Trophoblast cell (in vitro differentiated cells and primary cell): ENCODE data around the gene TRERF1.

Experiments used
- DNase-seq, 2 donors: peaks; one replicate each; pipeline ENCODE4 v3.0.0-alpha.2; 2016
- H2AFZ ChIP-seq: 2 replicates; pipeline ENCODE4 v1.6.1; 2013; ENCODE audit warnings: low read length, moderate library complexity, mild to moderate bottlenecking; ENCODE audit not compliant: insufficient read depth, poor library complexity
- H2AK5ac ChIP-seq: 2 replicates; pipeline ENCODE4 v1.6.1; 2013; ENCODE audit warnings: mild to moderate bottlenecking, low read length
- H2BK120ac ChIP-seq: 2 replicates; pipeline ENCODE4 v1.6.1; 2013; ENCODE audit warnings: low read length, mild to moderate bottlenecking, moderate library complexity; ENCODE audit not compliant: insufficient read depth, poor library complexity
- H2BK12ac ChIP-seq: 2 replicates; pipeline ENCODE4 v1.6.1; 2013; ENCODE audit warnings: mild to moderate bottlenecking, low read length, moderate library complexity
- H2BK5ac ChIP-seq: 2 replicates; pipeline ENCODE4 v1.6.1; 2013; ENCODE audit warnings: low read length, low read depth, moderate library complexity, mild to moderate bottlenecking; ENCODE audit not compliant: poor library complexity
- H3K14ac ChIP-seq: 2 replicates; pipeline ENCODE4 v1.6.1; 2013; ENCODE audit warnings: mild to moderate bottlenecking, low read length
- H3K18ac ChIP-seq: 2 replicates; pipeline ENCODE4 v1.6.1; 2013; ENCODE audit warnings: mild to moderate bottlenecking, low read length
- H3K23ac ChIP-seq: 2 replicates; pipeline ENCODE4 v1.6.1; 2013; ENCODE audit warnings: low read length
- H3K27ac ChIP-seq: 2 replicates; pipeline ENCODE4 v1.5.1; 2013; ENCODE audit warnings: low read depth, mild to moderate bottlenecking, inconsistent platforms, low read length, moderate library complexity
- H3K27me3 ChIP-seq: 2 replicates; pipeline ENCODE4 v1.6.1; 2013; ENCODE audit warnings: inconsistent platforms, mild to moderate bottlenecking, low read length, moderate library complexity; ENCODE audit not compliant: insufficient read depth
- H3K36me3 ChIP-seq, 2 experiments: 1 replicate in 1 of 2; 2 replicates in 1 of 2; pipeline ENCODE4 v1.6.1; 2013; ENCODE audit warnings: low read length in 2 of 2, mild to moderate bottlenecking in 2 of 2, moderate library complexity in 1 of 2; ENCODE audit not compliant: insufficient read depth in 2 of 2, control insufficient read depth in 1 of 2
- H3K4ac ChIP-seq: 2 replicates; pipeline ENCODE4 v1.6.1; 2013; ENCODE audit warnings: low read depth, mild to moderate bottlenecking, low read length, moderate library complexity
- H3K4me1 ChIP-seq, 2 experiments: 1 replicate in 1 of 2; 2 replicates in 1 of 2; pipeline ENCODE4 v1.6.1; 2013; ENCODE audit warnings: low read length in 2 of 2, mild to moderate bottlenecking in 2 of 2, moderate library complexity in 1 of 2; ENCODE audit not compliant: insufficient read depth in 2 of 2, control insufficient read depth in 1 of 2
- H3K4me2 ChIP-seq: 2 replicates; pipeline ENCODE4 v1.6.1; 2013; ENCODE audit warnings: inconsistent platforms, mild to moderate bottlenecking, low read length, moderate library complexity
- H3K4me3 ChIP-seq: 2 replicates; pipeline ENCODE4 v1.5.1; 2013; ENCODE audit warnings: mild to moderate bottlenecking, low read depth, low read length, inconsistent platforms
- H3K79me1 ChIP-seq: one replicate; pipeline ENCODE4 v1.6.1; 2013; ENCODE audit warnings: low read length
- H3K79me2 ChIP-seq: 2 replicates; pipeline ENCODE4 v1.6.1; 2013; ENCODE audit warnings: low read length, mild to moderate bottlenecking; ENCODE audit not compliant: control insufficient read depth, insufficient read depth, poor library complexity
- H3K9ac ChIP-seq: 2 replicates; pipeline ENCODE4 v1.6.1; 2013; ENCODE audit warnings: mild to moderate bottlenecking, low read length
- H3K9me3 ChIP-seq: 2 replicates; pipeline ENCODE4 v1.6.1; 2013; ENCODE audit warnings: low read depth, mild to moderate bottlenecking, control low read depth, inconsistent platforms, low read length; ENCODE audit not compliant: insufficient read depth
- H4K12ac ChIP-seq: 2 replicates; pipeline ENCODE4 v1.6.1; 2013; ENCODE audit warnings: low read depth, mild to moderate bottlenecking, low read length, moderate library complexity
- H4K8ac ChIP-seq: 2 replicates; pipeline ENCODE4 v1.6.1; 2013; ENCODE audit warnings: low read depth, mild to moderate bottlenecking, low read length, moderate library complexity
- H4K91ac ChIP-seq: one replicate; pipeline ENCODE4 v1.6.1; 2013; ENCODE audit warnings: low read depth, mild to moderate bottlenecking, low read length, moderate library complexity
- WGBS: extraction: QIAGEN DNeasy Blood & Tissue Kit; methylation state at CpG from one replicate; pipeline ENCODE4 v1.1.7; 2013; ENCODE audit warnings: missing lambda C conversion rate; ENCODE audit not compliant: insufficient read length, insufficient coverage; ENCODE audit errors: extremely low coverage; 5-methylcytosine and 5-hydroxymethylcytosine counted together

The TRERF1 gene

GRCh38 chr6:42396720-42397119, 55.0 kb downstream of the TRERF1 start:
- no peak overlapping the region for H4K8ac ChIP-seq
- no peak overlapping the region for H2BK5ac ChIP-seq
- H3K4ac ChIP-seq, result no peak overlapping the region
- no peak overlapping the region for H3K14ac ChIP-seq
- H3K9me3 ChIP-seq, result peaks cover 4% of the 10 kb centered on the region
- no peak overlapping the region for H3K18ac ChIP-seq
- no peak overlapping the region for H3K9ac ChIP-seq
- no peak overlapping the region for H2BK12ac ChIP-seq
- H2AFZ ChIP-seq, result no peak overlapping the region
- H3K79me2 ChIP-seq, result no peaks in the 10 kb centered on the region
- WGBS, result no CpG with 5 or more reads among the region's 3 CpGs
- DNase-seq, result no peak
- H3K27ac ChIP-seq, result no peak overlapping the region
- no peak overlapping the region for H3K4me2 ChIP-seq
- H3K4me3 ChIP-seq, result no peak overlapping the region
- no peaks in the 10 kb centered on the region for H3K27me3 ChIP-seq
- H4K91ac ChIP-seq, result no peak overlapping the region
- H2AK5ac ChIP-seq, result no peak overlapping the region
- H2BK120ac ChIP-seq, result no peak overlapping the region
- H3K23ac ChIP-seq, result no peak overlapping the region
- no peak overlapping the region for H4K12ac ChIP-seq
- H3K36me3 ChIP-seq, result no peaks in the 10 kb centered on the region
- no peaks in the 10 kb centered on the region for H3K79me1 ChIP-seq
- H3K4me1 ChIP-seq, result peaks cover 3 to 4% of the 10 kb centered on the region in 2 experiments

GRCh38 chr6:42394881-42395620, 56.7 kb downstream of the TRERF1 start:
- no peak overlapping the region for H3K4ac ChIP-seq
- no peak overlapping the region for H3K27ac ChIP-seq
- no peak overlapping the region for H2BK120ac ChIP-seq
- no peak overlapping the region for H2BK12ac ChIP-seq
- no peaks in the 10 kb centered on the region for H3K27me3 ChIP-seq
- H2AK5ac ChIP-seq, result no peak overlapping the region
- no peaks in the 10 kb centered on the region for H3K79me1 ChIP-seq
- H4K12ac ChIP-seq, result no peak overlapping the region
- WGBS, result no CpG with 5 or more reads among the region's 10 CpGs
- H3K79me2 ChIP-seq, result no peaks in the 10 kb centered on the region
- H3K14ac ChIP-seq, result no peak overlapping the region
- H3K4me2 ChIP-seq, result no peak overlapping the region
- H3K9me3 ChIP-seq, result peaks cover 4% of the 10 kb centered on the region
- peaks cover 3 to 4% of the 10 kb centered on the region in 2 experiments for H3K4me1 ChIP-seq
- no peak overlapping the region for H3K4me3 ChIP-seq
- no peak overlapping the region for H2BK5ac ChIP-seq
- H3K9ac ChIP-seq, result no peak overlapping the region
- no peak overlapping the region for H3K18ac ChIP-seq
- H3K36me3 ChIP-seq, result no peaks in the 10 kb centered on the region
- no peak overlapping the region for H4K8ac ChIP-seq
- no peak overlapping the region for H3K23ac ChIP-seq
- H4K91ac ChIP-seq, result no peak overlapping the region
- DNase-seq, result no peak
- no peak overlapping the region for H2AFZ ChIP-seq

GRCh38 chr6:42394151-42394550, 57.6 kb downstream of the TRERF1 start:
- Histone ChIP-seq H3K23ac (no peak overlapping the region), H3K27me3 (no peaks in the 10 kb centered on the region), H2AFZ (no peak overlapping the region), H2AK5ac (no peak overlapping the region), H3K79me1 (no peaks in the 10 kb centered on the region), H2BK12ac (no peak overlapping the region), H3K4ac (no peak overlapping the region), H3K14ac (no peak overlapping the region), H3K18ac (no peak overlapping the region), H3K4me1 (peaks cover 2 to 3% of the 10 kb centered on the region in 2 experiments), H2BK120ac (no peak overlapping the region), H4K8ac (no peak overlapping the region), H3K27ac (no peak overlapping the region), H3K9ac (no peak overlapping the region), H3K36me3 (no peaks in the 10 kb centered on the region), H4K12ac (no peak overlapping the region), H3K79me2 (no peaks in the 10 kb centered on the region), H2BK5ac (no peak overlapping the region), H3K9me3 (peaks cover 4% of the 10 kb centered on the region), H3K4me2 (no peak overlapping the region), H4K91ac (no peak overlapping the region), H3K4me3 (no peak overlapping the region)
- 100% methylated on average over 1 of the region's 4 CpGs for WGBS
- DNase-seq, result no peak

GRCh38 chr6:42393339-42393738, 58.4 kb downstream of the TRERF1 start:
- DNase-seq, result no peak
- H3K27ac ChIP-seq, result no peak overlapping the region
- peaks cover 2 to 3% of the 10 kb centered on the region in 2 experiments for H3K4me1 ChIP-seq
- no peak overlapping the region for H4K8ac ChIP-seq
- H2AK5ac ChIP-seq, result no peak overlapping the region
- H3K9me3 ChIP-seq, result peaks cover 4% of the 10 kb centered on the region
- H3K23ac ChIP-seq, result no peak overlapping the region
- H3K9ac ChIP-seq, result no peak overlapping the region
- no peaks in the 10 kb centered on the region for H3K79me2 ChIP-seq
- H3K14ac ChIP-seq, result no peak overlapping the region
- no peak overlapping the region for H3K4me2 ChIP-seq
- H3K27me3 ChIP-seq, result no peaks in the 10 kb centered on the region
- no peak overlapping the region for H3K4ac ChIP-seq
- no peaks in the 10 kb centered on the region for H3K36me3 ChIP-seq
- H2BK5ac ChIP-seq, result no peak overlapping the region
- WGBS, result no CpG with 5 or more reads among the region's 3 CpGs
- no peak overlapping the region for H4K91ac ChIP-seq
- H3K4me3 ChIP-seq, result no peak overlapping the region
- no peak overlapping the region for H2AFZ ChIP-seq
- H2BK120ac ChIP-seq, result no peak overlapping the region
- no peak overlapping the region for H3K18ac ChIP-seq
- no peak overlapping the region for H4K12ac ChIP-seq
- no peak overlapping the region for H2BK12ac ChIP-seq
- H3K79me1 ChIP-seq, result no peaks in the 10 kb centered on the region
